Posterior vena cava (tissue), 2 donors: Measurements from ENCODE around the gene COX7A2L. TPM values are rescaled to one million over a fixed set of nuclear protein-coding genes. Genes with fewer than 3 reads are reported as not detected.
"Not testable (repeated sequence)": the region's sequence is repeated elsewhere in the genome, so short reads cannot be mapped to it uniquely, and the experiment has no call there.

Source experiments
- DNase-seq: peaks from one replicate; pipeline ENCODE4 v3.0.0-alpha.2; 2020; ENCODE audit warnings: low spot score
- intact Hi-C, 2 donors: fragments of 100-400 bp; cut with DNase I; formaldehyde crosslinking; loops; one replicate each; pipeline versions ENCODE4 v1.14.1 to v1.14.2; 2022 to 2023
- long read RNA-seq, 2 donors: library from polyadenylated mRNA; unstranded; transcript quantifications; one replicate each; pipeline ENCODE4 v2.0.0, GENCODE V29; 2020 to 2021
- total RNA-seq, 2 donors: library from RNA; stranded (reverse); fragmentation: NEBNext Ultra II Directional; extraction: Animal tissue kit (Norgen Biotek cat#: 25700); gene quantifications; one replicate each; pipeline ENCODE4 v1.2.1, GENCODE V29; 2021
- donor health status: DM: yes; HTN: yes; CAD: no.
- donor health status: DM: yes; HTN: yes; CAD: no.

COX7A2L gene, protein sequence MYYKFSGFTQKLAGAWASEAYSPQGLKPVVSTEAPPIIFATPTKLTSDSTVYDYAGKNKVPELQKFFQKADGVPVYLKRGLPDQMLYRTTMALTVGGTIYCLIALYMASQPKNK
- total RNA-seq, result 10 to 100 TPM; 58.1 to 58.7 TPM
- long read RNA-seq, donor 1, transcript COX7A2L-201 (3 exons, 1,112 nt), result major isoform, 34 of 34 reads
- long read RNA-seq, donor 1, partial matches to known transcripts, result 0 of 34 reads
- long read RNA-seq, donor 1, other reads (novel, unspliced or antisense), result 0 of 34 reads
- long read RNA-seq, donor 2, transcript COX7A2L-201 (3 exons, 1,112 nt), result major isoform, 261 of 270 reads
- long read RNA-seq, donor 2, partial matches to known transcripts, result 0 of 270 reads
- long read RNA-seq, donor 2, other reads (novel, unspliced or antisense), result 8 of 270 reads

DNA sequence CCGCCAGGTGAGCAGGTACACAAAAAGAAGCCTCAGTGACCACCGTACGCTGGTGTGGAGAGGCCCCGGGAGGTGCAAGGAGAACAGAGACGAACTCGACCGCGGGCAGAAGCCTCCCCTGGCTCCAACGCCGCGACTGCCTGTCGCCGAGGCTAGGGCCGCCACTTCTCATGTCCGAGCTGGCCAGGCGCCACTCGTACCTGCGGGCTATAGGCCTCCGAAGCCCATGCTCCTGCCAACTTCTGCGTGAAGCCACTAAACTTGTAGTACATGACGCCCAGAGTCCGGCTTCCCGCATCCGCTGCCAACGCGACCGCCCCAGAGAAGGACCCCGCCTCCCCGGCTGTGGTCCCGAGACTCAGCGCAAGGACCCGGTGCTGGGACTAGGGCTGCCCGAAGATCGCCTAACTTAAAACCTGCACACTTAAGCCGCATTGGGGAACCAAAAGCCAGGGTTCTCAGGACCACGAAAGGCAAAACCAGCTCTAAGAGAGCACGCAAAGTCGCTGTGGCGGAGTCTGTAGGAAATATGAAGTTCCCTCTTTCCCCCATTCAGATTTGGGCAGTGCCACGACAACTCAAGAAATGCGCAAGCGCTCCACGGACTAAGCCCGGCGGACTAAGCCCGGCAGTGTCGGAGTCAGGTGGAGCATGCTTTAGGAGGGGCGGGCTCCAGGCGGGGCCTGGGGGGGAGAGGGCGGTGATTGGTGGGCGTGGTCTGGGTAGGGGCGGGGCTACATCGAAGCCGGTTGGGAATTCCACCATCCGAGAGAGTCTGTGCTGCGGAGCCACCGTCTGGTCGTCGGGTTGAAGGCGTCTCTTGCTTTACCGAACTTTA is at the start of gene COX7A2L:
TSS of gene COX7A2L (minus strand) at position 328 of the 838 bp plus-strand sequence. CDS start at position 272, 56 bp downstream.
- intact Hi-C loops, result loop anchor here (1.0 to 5.0 kb wide), 2 partner anchors 17 to 269 kb away; no protein-coding TSS in a partner anchor
- DNase-seq, result peak; percentile 99

DNA sequence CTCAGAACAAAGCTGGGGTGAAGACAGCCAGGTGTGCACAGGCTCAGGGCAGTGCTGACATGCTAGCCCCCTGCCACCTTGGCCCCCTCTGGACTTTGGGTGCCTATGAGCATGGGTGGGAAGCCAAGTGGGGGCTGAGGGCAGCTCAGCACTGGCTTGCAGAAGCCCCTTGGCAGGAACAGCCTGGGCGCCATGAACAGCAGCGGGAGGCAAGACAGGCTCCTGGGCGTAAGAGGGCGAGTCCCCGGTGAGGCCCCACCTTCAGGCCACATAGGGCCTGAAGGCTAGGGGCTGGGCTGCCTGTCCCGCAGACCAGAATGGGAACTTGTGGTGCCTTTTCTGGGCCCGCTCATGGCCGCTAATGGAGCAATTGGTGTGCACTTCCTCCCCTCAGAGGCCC is 47.0 kb upstream of the COX7A2L start:
- intact Hi-C loops, result no loop called here
- no peak for DNase-seq

DNA sequence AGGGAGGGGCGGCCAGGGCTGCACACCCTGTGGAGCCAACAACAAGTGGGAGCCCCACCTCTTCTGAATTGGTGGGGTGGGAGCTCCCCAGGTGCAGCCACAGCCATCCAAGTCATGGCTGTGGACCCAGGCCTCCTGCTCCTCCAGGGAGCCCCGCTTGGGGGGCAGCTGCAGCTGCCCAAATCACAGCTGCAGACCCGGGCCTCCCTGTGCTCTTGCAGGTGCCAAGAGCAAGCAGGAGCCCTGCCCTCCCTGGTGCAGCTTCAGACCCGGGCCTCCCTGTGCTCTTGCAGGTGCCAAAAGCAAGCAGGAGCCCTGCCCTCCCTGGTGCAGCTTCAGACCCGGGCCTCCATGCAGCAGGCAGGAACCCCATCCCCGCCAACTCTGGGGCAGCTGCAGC is 46.5 kb upstream of the COX7A2L start:
- no peak for DNase-seq
- intact Hi-C loops, result no loop called here

DNA sequence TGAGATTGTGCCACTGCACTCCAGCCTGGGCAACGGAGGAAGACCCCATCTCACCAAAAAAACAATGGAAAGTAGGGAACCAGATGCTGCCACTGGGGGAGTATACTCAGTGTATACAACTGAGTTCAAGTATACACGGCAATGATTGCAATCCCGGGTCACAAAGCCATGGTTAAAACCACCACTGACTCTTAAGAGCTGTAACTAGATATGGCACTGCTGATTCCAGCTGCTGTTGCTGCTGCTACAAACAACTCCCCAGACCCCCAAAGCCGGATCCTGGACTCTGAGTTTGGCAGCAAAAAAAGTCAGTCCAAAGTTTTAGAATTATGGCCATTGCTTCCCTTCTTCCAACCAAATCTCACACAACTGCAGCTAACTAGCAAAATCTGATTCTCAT is 43.7 kb upstream of the COX7A2L start:
- no peak for DNase-seq
- intact Hi-C loops, result no loop called here

DNA sequence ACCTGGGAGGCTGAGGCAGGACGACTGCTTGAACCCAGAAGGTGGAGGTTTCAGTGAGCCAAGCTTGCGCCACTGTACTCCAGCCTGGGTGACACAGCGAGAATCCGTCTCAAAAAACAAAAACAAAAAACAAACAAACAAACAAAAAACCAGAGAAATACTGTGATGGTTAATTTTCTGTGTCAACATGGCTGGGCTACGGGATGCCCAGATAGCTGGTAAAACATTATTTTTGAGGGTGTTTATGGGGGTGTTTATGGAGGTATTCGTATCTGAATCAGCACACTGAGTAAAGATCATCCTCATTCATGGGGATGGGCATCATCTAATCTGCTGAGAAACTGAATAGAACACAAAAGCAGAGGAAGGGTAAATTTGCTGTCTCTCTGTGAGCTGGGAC is 40.8 kb upstream of the COX7A2L start:
- DNase-seq, result no peak
- intact Hi-C loops, result no loop called here

DNA sequence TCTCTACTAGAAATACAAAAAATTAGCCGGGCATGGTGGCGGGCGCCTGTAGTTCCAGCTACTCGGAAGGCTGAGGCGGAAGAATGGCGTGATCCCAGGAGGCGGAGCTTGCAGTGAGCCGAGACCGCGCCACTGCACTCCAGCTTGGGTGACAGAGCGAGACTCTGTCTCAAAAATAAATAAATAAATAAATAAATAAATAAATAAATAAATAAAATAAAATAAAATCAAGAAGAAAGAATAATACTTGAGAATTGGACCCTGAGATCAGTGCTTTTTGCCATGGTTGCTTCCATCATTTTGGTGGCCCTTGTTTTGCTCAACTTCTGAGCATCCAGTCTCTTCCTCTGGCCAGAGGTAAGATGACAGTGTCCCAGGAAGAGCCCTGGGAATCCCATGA is 37.0 kb upstream of the COX7A2L start:
- intact Hi-C loops, DNase-seq: not testable (repeated sequence)

DNA sequence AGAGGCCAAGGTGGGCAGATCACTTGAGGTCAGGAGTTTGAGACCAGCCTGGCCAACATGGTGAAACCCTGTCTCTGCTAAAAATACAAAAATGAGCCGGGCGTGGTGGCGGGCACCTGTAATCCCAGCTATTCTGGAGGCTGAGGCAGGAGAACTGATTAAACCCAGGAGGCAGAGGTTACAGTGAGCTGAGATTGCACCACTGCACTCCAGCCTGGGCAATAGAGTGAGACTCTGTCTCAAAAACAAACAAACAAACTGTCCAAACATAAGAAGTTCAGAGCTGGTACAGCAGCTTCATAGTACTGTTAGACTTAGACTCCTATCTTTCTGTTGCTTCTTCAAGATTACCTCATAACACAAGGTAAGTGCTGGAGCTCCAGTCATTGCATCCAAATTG is 32.3 kb upstream of the COX7A2L start:
- intact Hi-C loops, DNase-seq: not testable (repeated sequence)

DNA sequence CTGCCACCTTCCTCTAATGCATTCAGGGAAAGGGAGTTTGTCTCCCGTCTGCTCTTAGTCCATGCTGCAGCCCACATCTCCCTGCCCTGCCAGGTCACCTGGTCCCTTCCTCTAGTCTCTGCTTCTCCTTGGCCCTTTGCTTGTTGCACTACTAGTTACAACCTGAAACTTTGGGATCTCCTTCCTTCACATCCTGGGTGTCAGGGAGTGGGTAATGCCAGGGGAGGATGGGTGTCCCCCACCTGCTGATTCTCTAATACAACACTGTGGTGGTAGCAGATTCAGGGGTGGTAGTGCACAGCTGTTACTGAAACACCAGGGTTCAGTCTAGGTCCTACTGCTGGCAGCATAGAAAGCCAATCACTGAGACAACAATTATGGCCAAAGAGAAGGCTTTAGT is 31.2 kb upstream of the COX7A2L start:
- DNase-seq, result no peak
- intact Hi-C loops, result no loop called here

DNA sequence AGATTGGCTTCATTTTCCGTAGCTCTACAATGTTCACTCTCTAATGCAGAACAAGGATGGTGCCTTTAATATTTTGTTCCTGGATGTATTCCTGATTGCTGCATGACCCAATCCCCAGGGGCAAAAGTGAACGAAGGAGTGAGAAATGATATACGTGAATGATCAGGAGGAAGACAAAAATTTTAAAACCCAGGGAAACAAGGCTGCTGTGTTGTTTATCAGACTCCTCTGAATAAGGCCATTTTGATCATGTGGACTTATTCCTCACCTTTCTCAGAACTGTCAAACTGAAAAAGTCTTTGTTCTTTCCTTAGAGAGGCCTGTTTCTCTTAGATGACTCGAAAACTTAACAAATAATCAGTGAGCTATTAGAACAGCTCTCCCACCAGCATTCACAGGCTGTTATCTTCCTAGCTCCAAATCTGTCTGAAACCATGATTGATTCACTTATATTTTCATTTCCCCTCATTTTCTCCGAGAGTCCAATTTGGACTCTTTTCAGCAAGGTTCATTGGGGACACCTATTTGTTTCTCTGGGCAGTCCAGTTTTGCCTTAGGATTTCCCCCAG is 29.5 kb upstream of the COX7A2L start:
- intact Hi-C loops, result no loop called here
- no peak for DNase-seq

DNA sequence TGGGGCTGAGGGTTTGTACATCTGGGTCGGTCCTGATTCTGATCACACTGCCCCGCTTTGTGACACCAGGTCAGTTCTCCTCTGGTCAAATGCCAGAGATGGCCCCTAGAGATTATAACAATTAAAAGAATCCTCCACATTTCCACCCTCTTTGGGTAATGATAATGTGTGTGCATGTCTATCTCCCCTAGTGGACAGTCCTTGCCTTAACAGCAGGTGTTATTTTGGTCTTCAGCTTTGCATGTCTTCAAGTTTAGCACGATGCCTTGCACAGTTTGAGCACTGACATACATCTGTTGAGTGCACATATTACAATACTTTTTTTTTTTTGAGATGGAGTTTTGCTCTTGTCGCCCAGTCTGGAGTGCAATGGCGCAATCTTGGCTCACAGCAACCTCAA is 25.7 kb upstream of the COX7A2L start:
- no peak for DNase-seq
- intact Hi-C loops, result no loop called here

DNA sequence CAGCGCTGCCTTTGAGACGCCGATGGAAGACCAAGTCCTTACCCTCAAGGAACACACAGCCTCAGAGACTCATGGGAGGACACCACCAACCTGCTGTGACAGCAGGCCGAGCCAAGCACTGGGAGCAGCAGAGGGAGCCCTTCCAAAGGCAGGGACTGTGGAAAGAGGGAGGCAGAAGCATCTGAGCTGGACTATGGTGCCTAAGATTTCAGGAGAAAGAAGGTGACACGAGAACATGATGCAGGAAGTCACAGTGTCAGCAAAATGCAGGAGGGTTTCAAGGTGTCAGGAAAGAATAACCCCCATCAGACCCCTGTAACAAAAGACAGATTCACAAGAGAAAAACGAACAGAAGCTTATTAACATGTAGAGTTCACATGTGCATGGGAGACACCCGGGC is 24.2 kb upstream of the COX7A2L start:
- intact Hi-C loops, result no loop called here

DNA sequence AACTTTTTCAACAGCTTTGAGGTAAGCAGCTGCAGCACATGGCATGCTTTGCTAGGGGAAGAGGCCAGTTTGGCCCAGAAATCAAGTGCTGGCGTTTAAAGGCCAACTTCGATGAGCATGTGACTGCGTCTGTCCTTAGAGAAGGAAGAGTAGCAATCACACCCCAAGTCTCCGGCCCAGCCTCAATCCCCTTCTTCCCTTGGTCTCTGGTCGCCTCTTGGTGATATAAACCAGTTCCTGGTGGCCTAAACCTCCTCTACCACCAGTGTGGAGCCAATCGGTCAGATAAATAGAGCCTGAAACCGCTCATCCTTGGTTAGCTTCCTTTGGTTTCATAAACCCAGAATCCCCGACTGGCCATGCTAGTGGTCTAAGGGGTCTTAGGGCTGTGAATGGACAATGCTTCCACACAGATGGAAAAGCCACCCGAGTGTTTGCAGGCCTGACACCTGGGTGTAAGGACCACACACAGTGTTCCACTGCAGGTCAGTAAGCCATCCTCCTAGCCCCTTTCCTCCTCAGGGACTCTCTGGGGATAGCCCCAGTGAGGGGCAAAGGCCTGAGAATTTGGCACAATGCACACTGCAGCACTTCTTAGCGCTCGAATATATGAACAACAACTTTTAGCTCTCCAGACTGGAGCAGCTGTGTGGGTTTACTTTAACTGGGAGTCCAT is 23.0 kb upstream of the COX7A2L start:
- intact Hi-C loops, result no loop called here
- DNase-seq, result no peak

More for the DNA sequence above, 24.2 kb upstream of the COX7A2L start:
- no peak for DNase-seq

DNA sequence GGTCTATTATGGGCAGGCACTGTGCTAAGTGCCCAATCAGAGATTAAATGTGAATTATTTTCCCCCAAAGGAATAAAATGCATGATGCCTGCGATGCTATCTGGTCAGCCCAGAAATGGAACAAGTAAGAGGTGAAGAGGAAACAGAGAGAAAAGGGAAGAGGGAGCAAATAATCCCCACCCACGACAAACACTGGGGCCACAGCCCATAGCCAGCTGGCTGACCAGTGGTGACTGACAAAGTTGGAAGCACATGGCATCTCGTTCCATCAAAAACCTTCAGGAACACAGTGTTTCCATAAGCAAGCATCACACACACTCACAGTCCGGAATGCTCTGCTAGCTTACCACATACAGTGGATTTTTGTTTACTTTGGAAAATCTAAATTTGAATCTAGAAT is 21.1 kb upstream of the COX7A2L start:
- intact Hi-C loops, result no loop called here

DNA sequence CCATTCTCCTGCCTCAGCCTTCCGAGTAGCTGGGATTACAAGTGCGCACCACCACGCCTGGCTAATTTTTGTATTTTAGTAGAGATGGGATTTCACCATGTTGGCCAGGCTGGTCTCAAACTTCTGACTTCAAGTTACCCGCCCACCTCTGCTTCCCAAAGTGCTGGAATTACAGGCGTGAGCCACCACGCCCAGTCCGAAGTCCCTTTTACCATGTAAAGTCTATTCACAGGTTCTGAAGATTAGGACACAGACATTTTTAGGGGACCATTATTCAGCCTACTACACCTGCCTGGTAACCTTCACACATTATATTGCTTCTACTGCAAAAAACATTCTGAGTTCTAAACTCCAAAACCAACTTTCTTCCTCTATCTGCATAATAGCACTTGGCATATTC is 19.0 kb upstream of the COX7A2L start:
- intact Hi-C loops, DNase-seq: not testable (repeated sequence)

More for the DNA sequence above, 21.1 kb upstream of the COX7A2L start:
- DNase-seq, result no peak

DNA sequence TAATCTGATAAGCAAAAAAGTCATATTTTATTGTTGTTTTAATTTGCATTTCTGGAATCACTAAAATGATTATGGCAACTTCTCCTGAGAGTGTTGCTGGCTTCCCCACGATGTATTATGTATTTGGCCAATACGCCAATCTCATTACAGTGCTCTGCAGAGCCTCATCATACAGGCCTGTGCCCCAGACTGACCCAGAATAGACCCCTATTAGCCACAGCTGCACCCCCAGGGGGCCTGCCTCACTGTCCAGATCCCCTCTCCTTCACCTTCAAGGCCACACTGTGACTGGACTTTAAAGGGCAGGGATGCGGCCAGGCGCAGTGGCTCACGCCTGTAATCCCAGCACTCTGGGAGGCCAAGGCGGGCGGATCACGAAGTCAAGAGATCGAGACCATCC is 17.4 kb upstream of the COX7A2L start:
- no peak for DNase-seq
- intact Hi-C loops, result no loop called here

DNA sequence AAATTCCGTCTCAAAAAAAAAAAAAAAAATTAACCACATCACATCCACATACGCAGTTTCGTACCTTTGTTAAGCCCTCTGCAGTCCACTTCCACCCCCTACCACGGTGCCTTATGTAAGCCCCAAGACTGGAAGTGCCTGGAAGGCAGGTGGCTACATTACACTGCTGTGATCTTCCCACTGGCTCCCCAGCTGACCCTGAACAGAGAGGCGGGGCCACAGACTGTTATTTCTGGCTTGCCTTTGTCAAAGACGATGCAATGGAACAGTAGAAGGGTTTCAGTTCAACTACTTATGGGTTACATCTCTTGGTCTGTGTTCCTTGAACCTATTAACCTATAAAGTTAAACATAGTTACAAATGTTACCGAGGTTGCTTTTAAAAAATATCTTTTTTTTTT is 15.7 kb upstream of the COX7A2L start:
- intact Hi-C loops, result no loop called here
- no peak for DNase-seq

DNA sequence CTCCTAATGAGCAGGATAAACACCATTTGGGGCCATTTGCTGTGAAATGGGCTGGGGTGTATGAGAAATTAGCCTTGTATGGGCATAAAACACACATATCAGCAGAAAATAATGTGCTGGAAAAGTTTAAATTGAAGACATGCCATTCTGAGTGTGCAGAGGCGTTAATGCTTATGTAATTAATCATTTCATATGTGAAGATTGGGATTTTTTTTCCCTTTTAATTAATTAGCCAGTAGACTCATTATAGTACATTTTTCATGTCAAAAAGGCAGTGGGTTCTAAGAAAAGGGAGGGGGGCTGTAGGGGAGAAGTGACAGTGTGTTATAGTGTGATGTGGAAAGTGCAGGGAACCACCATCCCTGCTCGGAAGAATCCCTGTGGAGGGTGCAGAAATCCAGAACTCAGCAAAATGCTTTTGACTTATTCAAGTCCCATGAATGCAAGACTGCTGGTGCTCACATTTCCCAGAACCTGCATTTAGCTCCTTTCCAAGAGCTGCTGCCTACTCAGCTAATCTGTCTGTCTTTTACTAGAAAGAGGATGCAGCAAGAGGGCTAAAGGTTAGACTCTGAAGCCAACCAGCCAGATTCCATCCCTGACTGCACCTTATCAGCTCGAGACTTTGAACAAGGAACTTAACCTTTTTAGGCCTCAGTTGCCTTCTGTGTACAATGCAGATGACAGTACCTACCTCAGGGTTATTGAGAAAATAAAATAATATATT is 11.6 kb upstream of the COX7A2L start:
- intact Hi-C loops, result no loop called here
- DNase-seq, result no peak

DNA sequence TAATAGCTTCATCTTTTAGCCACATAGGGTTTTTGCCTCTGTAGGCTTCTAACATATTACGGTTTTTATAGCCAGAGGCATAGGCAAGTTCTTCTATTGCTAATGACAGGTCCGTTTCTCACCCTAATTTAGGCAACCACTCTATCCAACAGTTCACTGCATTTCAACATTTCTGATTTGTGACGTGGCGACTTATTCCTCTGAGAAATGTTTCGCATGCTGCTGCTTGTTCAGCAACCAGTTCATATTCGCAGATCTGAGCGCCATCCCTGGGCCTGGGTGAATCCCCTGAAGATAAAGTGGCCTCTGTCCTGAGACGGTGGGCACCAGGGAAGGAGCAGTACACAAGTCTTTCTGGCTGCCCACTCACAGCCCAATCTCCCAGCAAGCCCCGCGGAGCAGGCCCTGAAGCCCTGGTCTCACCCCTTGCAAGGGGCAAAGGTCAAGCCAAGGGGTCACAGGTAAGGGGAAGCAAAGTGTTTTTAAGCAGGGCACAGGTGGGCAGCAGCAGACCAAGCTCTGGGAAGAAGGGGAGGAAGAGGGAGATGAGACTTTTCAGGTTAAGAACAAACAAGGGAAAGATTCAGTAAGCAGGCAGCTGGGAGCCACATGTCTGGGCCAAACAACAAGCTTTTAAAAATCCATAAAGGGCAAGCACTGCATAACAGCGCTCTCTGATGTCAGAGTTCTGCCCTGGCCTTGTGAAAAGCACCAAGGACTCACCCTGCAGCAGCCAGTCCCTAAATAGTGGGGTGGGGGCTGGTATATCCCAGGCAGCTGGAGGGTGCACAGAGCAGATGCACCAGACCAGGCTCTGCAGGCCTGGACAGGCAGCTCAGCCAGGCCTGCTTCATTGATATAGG is 10.8 kb upstream of the COX7A2L start:
- intact Hi-C loops, result no loop called here
- no peak for DNase-seq
